NCI-H446 (cell line): ENCODE data around the gene MAPKAPK2.
"Not testable (repeated sequence)": the region's sequence is repeated elsewhere in the genome, so short reads cannot be mapped to it uniquely, and the experiment has no call there.

Source experiments
- DNase-seq, 2 experiments: peaks; one replicate each; lab custom pipeline; 2025; lab: John Stamatoyannopoulos, UW

Gene MAPKAPK2

DNA sequence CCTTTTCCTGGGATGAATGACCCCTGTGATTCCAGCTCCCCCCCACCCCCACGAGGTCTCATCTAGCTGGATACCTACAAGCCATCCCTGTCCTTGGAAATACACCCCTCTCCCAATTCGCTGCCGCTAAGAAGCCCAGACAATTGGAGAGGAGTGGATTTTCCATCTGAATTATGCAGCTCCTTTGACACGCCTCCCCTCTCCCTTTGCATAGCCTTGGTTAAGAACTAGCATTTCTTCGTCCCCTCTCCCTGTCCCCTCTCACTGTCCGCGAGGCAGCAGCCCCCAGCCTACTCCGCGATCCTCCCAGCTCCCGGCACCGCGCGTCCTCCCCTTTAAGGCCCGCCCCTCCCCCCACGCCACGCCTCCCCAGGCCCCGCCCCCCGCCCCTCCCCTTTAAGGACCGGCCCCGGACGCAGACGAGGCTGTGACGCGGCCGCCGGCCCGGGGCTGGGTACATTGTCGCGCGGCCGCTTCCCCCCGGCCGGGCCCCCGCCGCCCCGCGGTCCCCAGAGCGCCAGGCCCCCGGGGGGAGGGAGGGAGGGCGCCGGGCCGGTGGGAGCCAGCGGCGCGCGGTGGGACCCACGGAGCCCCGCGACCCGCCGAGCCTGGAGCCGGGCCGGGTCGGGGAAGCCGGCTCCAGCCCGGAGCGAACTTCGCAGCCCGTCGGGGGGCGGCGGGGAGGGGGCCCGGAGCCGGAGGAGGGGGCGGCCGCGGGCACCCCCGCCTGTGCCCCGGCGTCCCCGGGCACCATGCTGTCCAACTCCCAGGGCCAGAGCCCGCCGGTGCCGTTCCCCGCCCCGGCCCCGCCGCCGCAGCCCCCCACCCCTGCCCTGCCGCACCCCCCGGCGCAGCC is at the start of gene MAPKAPK2:
MAPKAPK2 (plus strand) TSS at position 428 of the 856 bp plus-strand sequence; CDS start at position 753, 325 bp downstream.
- peak; percentile 25 to 76 for DNase-seq

DNA sequence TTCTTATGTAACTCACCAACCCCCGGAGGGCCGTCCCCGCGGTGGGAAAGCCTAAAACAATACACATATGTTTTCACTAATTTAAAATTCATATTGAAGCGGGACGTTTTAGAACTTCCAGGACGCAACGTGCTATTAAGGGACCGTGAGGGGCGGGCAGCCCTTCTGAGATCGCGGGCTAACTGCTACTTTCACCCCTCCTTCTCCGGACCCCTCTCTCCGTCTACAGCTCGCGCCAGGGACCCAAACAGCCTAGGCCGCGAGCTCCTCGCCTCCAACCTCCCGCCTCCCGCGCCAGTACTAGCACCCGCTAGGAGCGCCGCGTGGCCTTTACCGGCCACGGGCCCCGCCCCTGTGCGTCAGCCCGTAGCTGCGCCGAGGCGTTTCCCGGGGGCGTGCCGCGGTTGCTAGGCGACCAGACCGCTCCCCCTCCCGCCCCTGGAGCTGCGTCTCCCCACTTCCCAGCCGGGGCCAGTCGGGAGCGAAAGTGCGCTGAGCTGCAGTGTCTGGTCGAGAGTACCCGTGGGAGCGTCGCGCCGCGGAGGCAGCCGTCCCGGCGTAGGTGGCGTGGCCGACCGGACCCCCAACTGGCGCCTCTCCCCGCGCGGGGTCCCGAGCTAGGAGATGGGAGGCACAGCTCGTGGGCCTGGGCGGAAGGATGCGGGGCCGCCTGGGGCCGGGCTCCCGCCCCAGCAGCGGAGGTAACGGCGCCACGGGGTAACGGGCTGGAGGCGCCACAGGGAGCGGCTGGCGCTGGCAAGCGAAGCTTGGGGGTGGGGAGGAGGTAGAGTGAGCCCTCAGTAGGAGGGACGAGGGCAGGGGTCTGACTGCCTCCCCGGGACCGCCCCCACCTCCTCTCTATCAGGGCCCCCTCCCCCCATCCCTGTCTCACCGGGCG is 49.4 kb upstream of the MAPKAPK2 start, which contains the start of gene DYRK3:
DYRK3 (plus strand) TSS at position 457 of the 898 bp plus-strand sequence; CDS start at position 625, 168 bp downstream.
- peak; percentile 75 to 97 for DNase-seq

DNA sequence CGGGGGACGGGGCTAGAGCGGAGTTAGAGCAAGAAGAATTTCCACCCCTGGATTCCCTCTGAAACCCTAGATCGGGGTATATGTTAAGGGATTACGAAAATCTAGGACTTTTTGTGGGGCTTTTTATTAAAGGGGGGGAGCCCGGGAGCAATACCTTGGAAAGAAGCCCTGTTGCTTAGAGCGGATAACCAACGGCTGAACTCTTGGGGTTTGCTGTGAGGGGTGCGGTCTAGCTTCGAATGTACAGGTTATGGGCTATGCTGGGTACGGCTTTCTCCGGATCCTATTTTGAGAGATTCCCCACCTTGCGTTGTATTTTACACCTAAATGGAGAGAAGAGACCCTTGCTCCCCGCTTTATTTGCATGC is 48.7 kb upstream of the MAPKAPK2 start:
- no peak for DNase-seq

DNA sequence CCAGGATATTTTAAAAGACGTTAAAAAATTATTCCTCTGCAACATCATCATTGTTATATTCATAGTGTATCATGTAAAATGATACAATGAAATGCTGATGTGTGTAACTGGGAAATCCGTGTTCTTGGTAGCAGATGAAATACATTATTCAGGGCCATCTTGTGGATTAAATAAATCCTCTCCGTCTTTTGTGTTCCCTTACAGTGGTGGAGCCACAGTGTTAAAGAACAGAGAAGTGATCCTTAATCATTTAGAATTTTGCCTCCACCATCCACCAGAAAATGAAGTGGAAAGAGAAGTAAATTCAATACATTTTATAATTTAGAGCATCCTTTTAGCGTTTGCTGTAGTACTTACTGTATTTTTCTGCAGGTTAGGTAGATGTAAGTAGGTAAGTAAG is 48.0 kb upstream of the MAPKAPK2 start:
- DNase-seq = no peak

DNA sequence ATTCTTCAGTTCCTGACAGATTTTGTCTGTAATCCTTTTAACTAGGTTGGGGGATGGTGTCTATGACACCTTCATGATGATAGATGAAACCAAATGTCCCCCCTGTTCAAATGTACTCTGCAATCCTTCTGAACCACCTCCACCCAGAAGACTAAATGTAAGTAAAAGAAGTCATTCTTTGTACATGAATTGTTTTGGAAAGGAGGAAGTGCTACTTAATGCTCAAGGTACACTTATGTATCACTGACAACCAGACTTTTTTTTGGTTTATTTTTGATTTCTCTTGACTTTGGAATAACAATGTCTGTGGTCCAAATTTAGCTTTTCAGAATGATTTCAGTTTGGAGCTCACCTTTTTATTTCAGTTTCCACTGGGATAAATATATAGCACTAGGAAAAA is 47.1 kb upstream of the MAPKAPK2 start:
- DNase-seq = no peak

DNA sequence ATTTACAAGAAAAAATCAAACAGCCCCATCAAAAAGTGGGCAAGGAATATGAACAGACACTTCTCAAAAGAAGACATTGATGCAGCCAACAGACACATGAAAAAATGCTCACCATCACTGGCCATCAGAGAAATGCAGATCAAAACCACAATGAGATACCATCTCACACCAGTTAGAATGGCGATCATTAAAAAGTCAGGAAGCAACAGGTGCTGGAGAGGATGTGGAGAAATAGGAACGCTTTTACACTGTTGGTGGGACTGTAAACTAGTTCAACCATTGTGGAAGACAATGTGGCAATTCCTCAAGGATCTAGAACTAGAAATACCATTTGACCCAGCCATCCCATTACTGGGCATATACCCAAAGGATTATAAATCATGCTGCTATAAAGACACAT is 42.6 kb upstream of the MAPKAPK2 start:
- not testable (repeated sequence) for DNase-seq

DNA sequence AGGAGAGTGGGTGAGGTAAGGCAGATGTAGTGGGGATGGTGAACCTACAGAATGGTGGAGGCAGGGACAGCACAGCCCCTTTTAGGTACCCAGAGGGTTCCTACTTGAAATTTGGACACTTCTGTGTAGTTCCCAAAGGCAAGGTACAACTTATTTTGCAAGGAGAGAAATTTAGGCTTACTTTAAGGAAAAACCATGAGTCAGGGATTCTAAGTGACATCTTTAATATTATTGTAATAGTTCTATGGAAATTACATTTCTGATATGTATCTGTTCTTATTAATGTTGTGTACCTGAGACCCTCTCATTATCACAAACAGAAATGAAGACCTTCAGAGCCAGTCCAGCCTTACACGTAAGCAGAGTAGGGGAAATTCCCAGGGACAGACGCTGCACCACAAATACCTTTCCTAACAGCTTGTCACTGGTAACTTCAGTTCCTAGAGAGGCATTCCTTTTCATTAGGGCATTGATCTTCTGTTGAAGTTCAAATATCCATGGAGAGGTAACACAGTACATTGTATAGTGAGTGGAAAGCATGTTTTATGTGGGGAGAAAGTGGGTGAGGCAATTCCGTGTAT is 41.5 kb upstream of the MAPKAPK2 start:
- DNase-seq = no peak

DNA sequence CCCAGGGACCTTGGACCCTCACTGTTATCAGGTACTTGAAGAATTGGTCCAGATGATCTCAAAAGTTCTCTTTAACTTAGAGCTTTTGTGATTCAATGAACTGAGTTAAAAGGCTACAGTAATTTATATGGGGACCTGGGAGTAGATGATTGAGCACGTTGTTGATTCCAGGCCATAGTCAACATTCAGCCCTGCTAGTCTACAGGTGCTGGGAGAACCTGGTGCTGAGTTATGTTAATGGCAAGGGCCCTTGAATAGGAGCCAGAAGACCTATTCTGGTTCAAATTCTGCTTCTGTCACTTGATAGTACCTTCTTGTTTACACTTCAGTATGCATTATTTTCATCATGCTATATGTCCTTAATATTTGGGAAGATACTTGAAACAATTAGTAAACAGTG is 38.2 kb upstream of the MAPKAPK2 start:
- DNase-seq = no peak

DNA sequence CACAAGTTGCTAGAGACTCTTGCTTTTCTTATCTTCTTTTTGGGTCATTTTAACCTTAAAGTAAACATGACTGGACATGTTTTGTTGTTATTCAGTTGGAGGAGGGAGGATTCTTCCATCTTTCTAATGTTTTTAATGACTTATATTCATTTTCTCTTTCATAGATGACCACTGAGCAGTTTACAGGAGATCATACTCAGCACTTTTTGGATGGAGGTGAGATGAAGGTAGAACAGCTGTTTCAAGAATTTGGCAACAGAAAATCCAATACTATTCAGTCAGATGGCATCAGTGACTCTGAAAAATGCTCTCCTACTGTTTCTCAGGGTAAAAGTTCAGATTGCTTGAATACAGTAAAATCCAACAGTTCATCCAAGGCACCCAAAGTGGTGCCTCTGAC is 37.5 kb upstream of the MAPKAPK2 start:
- DNase-seq = no peak

DNA sequence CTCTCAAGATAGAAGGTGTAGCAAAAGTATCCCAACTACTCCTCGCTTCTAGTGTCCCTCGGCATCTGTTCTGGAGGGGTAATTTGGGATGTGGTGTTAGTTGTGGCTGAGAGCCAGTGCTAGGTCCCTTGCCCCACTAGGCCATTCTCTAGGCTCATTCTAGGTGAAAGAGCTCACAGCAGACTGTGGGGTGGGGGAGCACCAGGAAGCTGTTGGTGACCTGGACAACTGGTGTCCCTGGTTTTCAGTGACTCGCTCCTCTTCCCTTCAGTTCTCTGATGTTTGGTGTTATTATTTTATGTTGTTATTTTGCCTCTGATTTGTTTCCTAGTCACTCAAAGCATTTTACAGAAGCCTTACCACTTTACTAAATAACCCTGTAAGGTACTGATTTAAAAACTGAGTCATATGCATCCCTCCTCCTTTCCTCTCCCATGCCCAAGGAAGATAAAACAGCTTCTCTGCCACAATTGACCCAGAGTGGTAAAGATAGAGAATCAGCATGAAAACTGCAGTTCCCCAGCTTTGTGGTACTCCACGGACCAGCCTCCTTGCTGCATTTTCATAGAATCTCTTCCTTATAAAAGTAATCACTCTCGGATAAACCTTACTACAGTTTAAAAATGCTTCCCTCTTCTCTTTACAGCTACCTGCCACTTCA is 35.3 kb upstream of the MAPKAPK2 start:
- no peak for DNase-seq

DNA sequence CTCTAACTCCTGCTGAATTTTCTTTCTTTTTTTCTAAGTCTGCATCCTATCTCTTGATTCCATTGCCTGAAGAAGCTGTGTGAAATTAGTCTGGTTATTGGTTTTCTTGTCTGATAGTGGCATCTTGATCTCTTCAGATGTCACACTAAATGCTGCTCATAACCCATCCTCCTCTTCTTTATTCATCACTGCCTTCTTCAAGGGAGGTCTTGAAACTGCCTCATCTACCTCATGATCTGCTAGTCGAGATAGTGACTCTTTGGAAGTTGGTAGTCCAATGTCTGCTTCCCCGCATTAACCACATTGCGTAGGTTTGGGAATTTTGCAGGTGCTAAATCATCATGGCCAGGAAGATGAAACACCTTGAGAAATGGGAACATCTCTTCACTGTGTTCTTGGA is 33.7 kb upstream of the MAPKAPK2 start:
- DNase-seq = no peak

DNA sequence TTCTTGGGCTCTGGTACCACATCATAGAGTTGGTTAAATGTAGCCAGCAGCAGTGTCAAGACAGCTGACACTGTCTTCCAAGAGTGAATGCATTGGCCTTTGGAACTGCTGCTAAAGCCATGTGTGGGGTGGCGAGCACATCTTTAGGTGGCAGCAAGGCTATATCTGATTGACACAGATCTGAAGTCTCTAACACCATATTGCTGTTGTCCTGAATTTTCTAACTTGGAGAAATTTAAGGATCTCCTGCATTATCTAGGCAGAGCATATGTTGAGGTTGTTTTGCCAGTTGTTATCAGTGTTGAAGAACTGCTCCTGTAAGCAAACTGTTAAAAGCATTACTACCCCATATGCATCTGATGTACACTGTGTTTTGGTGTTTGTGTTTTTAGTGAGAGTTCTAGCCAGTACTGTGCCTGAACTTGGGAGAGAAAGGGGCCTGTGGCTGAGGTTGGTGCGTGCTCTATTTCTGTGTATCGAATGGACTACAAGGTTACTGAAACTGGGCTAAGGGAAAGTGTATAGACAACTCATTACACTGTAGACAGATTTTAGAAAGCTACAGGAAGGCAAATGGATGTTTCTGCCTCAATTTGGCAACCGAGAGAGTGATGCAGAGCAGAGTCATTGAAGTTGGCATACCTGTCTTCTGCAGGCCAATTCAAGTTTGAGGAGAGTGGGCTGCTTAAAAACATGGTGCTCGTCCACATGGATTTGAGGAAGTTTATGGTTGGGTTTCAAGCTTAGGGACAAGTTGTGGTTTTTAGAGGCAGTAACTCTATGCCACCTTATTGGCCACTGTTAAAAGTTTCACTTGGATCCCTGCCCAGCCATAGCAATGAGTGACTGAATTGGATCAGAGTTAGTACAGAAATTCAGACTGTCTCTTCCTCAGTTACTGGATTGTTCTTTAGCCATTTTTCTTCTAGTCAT is 32.5 kb upstream of the MAPKAPK2 start:
- no peak for DNase-seq

DNA sequence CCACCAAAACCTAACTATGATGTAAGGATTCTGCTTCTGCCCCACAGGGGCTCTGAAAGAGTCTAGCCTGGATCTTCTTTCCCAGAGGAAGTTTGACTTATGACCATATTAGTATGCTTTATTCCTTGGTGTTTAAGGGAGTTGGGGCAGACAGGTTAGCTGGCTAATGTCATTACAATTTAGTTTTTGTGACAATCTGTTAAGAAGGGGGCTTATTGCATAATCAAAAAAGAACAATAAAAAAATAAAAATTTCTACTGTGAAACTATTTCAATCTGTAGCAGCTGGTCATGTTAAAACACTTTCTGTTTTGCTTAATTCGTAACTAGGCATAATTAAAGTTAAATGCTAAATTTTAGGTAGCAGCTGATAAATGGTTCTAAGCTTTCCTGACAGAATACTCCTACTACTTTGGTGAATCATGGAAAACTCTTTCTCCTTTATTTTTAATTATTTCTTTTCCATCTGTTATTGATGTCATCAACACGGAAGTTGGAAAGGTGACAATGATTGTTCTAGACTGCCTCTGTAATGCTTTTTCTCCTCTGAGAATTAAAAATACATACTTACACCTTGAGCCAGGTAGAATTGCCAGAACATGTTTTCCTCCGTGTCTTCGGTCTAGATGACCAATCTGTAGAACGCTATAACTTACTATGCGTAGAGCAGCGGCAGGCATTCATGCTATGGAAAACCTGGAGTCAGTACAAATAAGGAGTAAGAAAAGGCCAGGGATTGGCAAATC is 30.8 kb upstream of the MAPKAPK2 start:
- DNase-seq = no peak

DNA sequence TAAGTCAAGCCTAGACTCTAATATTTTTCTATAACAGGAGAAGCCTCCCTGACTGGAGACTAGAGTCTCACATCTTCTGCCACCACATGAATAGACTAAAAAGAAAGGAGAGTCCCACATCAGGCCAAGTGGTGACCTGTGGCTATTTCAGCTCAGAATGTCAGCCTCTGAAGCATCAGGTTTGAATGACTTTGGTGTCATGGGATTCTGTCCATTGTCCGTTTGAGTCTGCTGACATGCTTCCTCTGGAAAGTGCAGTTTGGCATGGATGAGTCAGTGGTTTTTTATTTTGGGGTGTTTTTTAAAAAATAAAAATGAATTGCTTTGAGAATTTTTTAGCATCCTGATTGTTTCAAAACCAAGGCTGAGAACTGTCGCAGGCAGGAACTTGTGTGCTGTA is 29.9 kb upstream of the MAPKAPK2 start:
- no peak for DNase-seq

DNA sequence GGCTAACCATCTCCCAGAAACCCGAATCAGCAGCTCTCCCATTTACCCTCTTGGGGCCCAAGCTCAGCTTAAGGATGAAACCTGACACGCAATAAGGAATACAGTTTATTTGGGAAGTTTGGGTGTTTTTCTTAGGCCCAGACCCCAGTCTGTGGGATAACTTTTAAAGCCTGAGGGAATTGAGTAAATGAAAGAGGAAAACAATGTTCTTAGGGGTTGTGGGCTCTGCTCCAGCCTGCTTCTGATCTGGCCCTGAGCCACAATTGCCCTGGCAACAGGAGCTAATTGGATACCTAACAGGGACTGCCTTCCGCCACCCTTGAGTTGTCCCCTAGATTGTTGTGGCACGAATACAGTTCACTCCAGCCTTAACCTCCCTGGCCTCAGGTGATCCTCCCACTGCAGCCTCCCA is 29.2 kb upstream of the MAPKAPK2 start:
- DNase-seq = peak in 1 of 2 experiments; percentile 20

DNA sequence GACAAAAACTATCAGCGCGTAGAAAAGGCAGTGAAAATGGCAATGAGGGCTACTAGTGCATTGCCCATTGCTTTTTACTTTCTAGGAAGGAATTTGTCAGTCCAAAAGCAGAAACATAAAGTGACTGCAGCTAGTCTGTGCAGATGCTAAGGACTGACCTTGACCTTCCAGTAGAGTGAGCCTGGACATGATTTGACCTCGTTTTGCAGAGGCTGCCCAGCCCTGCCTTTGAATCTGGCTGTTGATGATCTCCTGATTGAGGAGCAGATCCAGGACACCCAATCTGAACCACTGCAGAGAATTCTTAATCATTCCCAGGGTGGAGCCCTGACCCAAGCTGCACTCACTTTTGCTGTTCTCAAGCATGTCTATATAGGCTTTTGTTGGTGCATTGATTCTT is 27.8 kb upstream of the MAPKAPK2 start:
- DNase-seq = no peak

DNA sequence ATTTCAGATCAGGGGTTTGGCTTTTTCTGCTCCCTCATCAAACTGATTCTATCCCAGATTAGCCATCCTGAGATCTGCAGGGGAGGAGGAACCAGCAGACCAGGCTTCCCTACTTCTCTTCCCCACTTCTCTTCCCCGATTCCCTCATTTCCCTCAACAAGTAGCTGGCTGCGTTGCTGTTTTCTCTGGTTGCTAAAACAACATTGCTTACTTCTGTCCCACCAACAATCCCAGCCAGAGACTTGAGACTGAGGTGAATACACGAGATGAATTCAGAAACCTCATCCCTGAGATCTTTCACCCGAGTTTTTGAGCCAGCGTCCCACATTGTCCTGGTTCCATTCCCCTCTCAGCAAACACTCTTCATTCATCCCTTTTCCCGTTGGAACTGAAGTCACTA is 27.0 kb upstream of the MAPKAPK2 start:
- DNase-seq = no peak

DNA sequence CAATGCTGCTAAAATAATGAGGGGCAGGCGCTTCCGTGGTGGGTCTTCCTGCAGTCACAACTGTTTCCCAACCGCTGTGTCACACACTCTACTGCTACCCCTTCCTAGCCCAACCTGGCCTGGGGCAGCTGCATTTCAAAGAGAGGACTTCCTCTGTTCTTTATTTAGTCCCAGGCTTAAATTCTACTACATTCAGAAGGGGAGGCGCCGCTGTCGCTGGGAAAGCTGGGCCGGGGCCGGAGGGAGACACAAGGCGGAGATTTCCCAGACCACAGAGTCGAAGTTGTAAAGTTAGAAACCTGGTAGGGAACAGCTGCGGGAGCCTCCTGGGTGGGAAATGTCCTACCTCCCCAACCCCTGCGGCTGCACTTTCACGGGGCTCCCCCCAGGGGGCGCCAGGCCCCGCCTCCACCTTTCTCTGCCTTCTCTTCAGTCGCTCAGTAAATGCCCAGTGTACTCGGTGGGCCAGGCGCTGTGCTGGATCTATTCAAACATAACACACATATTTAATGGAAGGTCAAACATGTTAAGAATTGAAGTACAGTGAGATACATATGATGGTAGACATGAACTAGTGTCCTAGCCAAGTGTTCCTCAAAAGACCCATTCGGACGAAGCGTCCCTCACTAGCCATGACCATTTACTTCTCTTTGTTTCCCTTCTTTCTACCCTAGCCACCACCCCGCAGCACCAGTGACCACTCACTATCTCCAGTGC is 26.3 kb upstream of the MAPKAPK2 start:
- DNase-seq = no peak

DNA sequence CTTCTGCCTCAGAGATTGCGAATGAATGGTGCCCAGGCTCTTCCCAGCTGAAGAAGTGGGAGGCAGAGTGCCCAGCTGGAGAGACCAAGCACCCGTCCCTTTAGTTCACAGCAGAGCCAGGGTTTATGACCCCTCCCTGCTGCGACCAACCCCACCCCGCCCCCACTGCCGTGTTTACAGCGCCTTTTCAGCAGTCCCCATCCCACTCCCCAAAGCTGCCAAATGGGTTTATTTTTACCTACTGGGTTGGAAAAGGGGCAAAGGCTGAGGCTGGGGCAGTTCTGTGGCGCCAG is 25.8 kb upstream of the MAPKAPK2 start:
- DNase-seq = no peak

DNA sequence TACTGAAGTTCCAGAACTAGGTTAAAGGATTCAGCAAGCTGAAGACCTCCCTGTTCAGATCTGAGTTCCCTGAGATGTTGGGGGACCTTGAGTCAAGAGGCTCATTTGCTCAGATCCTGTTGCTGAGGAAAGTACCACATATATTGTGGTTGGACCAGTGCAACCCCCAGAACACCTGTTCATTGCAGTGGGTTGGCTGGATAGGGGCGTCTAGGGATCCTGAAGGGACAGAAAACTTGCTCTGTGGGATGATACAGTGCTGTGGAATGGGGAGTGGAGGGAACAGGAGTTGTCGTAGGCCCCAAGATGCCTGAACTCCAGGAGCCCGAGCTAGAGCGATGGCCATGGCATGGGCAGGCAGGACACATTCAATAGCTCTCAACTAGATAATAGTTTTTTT is 24.6 kb upstream of the MAPKAPK2 start:
- no peak for DNase-seq
